ENCODE results near the gene PLA2G12A. TPM values are rescaled to one million over a fixed set of nuclear protein-coding genes. Genes with fewer than 3 reads are reported as not detected.

The PLA2G12A gene
- total RNA-seq: 10.3 and 39.8 TPM in 2 replicates

GRCh38 chr4:109729718-109730618 lies at the start of gene PLA2G12A:
Gene PLA2G12A (minus strand): TSS chr4:109730070. CDS start chr4:109729809, 261 bp downstream.
- DNase-seq (ENCODE audit: extremely low read depth, low read depth, low spot score): peak; percentile 12

DNA sequence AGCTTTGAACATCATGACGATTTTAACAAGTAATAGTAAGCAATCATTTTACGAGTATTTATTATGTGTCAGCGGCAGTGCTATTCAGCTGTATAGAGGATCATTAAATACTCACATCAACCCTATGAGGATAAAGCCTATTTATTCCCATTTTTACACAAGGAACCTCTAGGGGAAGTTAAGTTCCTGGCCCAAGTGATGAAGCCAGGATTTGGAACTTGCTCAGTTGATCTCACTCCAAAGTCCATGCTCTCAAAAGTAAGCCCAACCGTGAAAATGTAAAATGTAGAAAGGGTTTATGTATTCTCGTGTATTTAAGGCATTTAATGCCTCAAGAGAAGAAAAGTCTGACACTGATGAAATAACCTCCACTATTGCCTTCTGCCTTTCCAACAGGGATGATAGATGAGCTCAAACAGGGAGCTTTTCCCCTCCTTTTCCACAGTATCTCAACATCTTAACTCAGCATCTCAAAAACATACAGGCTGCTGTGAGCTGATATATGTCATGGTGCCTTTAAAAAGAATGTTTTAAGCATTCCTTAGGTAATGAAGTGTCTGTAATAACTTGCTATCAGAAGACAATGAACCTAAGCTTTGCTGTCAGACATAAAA lies 35.0 kb upstream of the PLA2G12A start:
- DNase-seq (ENCODE audit: extremely low read depth, low read depth, low spot score): no peak

DNA sequence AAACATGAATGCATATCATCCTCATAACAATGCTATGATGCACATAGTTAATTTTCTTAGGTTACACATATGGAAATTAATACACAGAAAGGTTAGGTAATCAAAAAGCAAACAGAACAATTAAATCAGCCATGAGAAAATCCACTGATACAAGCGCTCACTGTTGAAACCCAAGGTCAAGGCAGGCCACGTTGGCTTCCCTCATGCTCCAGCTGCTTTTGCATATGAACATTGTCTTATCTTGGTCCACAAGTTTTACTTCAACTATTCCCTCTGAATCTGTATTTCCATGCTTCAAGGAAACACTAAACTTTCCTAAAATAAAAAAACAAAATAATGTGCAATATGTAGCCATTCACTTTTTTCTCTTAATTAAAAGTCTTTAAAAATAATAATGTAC lies 34.5 kb upstream of the PLA2G12A start:
- DNase-seq (ENCODE audit: extremely low read depth, low read depth, low spot score): no peak

DNA sequence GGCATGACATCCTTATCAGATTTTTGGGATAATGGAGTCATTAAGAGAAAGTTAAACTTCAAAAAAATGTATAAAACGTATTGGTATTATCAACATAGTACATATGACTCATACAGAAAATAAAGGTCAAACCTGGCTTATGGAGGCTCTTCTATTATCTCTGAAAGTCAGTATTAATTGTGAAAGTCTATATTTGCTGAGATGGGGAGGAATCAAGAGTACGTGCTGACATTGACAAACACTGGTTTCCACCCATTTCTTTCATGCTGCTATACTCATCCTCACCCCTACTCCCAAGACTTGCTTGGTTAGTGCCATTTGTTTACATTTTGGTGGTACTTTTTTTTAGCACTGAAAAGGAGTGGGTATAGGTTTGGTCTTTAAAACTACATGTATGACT lies 30.8 kb upstream of the PLA2G12A start:
- DNase-seq (ENCODE audit: extremely low read depth, low read depth, low spot score): no peak

DNA sequence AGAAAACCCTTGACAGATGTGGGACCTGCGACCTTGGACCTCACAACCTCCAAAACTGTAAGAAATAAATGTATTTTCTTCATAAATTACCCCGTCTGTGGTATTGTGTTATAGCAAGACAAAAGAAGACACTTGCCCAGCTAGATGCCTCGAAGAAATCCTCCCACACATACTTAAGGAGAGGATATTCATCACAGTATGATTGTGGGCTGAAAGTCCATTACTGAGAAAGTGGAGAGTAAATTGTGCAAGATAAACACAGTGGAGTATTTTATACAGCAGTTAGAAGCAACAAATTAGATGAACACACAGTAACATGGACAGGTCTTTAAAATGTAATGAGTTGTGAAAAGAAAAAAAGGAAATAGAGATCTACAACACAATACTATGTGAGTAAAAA lies 25.8 kb upstream of the PLA2G12A start:
- DNase-seq (ENCODE audit: extremely low read depth, low read depth, low spot score): no peak

DNA sequence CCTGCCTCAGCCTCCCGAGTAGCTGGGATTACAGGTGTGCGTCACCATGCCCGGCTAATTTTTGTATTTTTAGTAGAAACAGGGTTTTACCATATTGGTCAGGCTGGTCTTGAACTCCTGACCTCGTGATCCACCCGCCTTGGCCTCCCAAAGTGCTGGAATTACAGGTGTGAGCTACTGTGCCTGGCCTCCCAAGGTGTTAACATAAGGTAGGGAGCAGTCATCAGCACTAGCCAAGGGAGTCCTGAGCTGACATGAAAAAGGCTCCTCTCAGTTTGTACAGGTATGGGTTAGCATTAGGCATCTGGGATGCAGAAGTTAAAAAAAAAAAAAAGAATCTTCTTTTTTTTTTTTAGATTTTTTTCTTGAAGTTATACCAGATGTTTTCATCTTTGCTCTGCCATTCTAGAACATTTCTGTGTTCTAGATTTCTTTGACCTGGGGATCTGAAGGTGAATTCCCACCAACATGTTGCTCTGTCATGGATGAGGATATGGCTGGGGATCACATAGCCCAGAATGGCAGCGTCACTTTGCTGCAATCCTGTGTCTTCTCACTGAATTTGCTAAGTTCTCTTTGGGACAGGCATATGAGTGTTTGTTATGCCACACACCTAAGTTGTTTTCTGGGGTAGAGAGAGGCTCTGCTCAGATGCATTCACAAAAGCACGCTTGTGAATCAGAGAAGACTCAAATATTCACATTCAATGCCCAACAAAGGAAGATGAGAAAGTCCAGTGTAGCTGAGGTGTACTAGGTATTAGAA lies 24.4 kb upstream of the PLA2G12A start:
- no peak for DNase-seq (ENCODE audit: extremely low read depth, low read depth, low spot score)

DNA sequence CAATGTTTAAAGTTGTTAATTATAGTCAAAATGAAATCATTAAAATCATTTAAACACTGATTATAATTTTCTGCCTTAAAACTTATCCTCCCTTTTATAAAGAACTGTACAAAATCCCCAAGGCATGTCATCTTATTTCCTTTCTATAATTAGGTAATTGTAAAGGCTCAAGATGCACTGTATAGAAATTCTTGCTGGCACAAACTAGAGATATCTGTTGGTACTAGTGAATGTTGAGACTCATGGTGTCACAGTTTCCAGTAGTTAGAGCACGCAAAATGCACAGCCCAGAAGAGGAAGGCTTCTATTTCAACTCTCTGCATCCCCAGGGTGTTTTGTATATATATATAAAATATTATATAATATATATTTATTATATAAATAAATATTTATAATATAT lies 22.7 kb upstream of the PLA2G12A start:
- DNase-seq (ENCODE audit: extremely low read depth, low read depth, low spot score): no peak

GRCh38 chr4:109751852-109752251 lies 22.0 kb upstream of the PLA2G12A start:
- no peak for DNase-seq (ENCODE audit: extremely low read depth, low read depth, low spot score)

GRCh38 chr4:109750652-109751244 lies 20.9 kb upstream of the PLA2G12A start:
- no peak for DNase-seq (ENCODE audit: extremely low read depth, low read depth, low spot score)

DNA sequence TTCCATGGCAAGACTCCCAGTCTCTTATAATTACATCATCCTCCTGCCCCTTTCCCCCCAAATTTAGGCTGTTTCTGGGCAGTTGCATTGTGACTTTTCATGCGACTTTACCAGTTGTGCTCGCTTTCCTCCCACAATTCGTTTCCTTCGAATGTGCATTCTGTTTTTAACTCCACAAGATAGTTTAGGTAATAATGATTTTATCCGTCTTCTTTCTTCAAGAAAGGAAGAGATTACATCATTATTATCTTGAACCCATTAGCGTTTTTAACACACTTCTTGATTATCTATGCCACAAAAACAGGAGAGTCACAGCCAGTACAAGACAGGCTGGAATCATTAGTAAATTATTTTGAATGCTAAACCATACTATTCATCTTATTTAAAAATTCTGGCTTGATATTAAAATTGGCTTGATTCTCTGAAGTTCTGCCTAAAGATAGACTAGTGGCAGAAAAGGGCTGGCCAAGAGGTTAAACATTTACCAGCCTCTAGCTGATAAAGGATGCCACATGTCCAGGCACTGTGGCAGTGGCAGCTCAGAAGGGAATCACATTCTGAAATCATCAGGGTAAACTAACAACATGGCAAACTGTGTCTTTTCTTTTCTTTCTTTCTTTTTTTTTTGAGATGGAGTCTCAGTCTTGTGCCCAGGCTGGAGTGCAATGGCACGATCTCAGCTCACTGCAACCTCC lies 19.7 kb upstream of the PLA2G12A start:
- DNase-seq (ENCODE audit: extremely low read depth, low read depth, low spot score): no peak

DNA sequence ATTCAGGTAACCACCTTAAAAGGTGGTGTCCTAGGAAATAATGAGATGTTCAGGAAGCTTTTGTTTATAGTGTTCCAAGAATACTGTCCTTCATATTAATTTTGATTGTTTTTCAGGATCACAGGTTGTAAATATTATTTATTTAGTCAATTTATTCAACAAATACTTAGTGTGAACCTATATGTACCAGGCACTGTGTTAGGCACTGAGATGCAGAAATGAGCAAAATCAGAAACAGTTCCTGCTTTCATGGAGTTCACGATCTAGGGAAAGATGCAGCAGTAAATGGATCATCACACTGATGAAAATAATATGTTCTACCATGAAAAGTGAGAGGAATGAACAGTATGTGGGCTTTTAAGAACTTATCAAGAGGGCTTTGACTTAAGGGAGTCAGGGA lies 18.2 kb upstream of the PLA2G12A start:
- no peak for DNase-seq (ENCODE audit: extremely low read depth, low read depth, low spot score)

- DNase-seq (ENCODE audit: extremely low read depth, low read depth, low spot score): no peak
These were observed 16.9 kb upstream of the PLA2G12A start for GRCh38 chr4:109746728-109747127.

DNA sequence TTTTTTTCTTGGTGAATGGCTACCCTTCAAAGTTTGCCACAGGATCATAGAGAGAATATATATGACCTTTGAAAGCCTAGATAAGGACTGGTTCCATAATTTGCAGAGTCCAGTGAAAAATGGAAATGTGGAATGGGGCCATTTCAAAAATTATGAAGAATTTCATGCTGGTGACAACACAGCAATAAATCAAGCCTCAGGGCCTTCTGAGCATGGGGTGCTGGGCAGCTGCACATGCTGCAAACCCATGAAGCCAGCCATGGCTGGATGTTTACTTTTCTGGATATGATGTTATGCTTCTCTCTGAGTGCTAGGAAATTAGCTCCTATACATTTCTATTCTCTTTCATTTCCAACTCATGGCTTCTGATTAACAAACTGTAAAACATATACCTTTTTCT lies 16.0 kb upstream of the PLA2G12A start:
- no peak for DNase-seq (ENCODE audit: extremely low read depth, low read depth, low spot score)

GRCh38 chr4:109739547-109739946 lies 9.7 kb upstream of the PLA2G12A start:
- DNase-seq (ENCODE audit: extremely low read depth, low read depth, low spot score): no peak

DNA sequence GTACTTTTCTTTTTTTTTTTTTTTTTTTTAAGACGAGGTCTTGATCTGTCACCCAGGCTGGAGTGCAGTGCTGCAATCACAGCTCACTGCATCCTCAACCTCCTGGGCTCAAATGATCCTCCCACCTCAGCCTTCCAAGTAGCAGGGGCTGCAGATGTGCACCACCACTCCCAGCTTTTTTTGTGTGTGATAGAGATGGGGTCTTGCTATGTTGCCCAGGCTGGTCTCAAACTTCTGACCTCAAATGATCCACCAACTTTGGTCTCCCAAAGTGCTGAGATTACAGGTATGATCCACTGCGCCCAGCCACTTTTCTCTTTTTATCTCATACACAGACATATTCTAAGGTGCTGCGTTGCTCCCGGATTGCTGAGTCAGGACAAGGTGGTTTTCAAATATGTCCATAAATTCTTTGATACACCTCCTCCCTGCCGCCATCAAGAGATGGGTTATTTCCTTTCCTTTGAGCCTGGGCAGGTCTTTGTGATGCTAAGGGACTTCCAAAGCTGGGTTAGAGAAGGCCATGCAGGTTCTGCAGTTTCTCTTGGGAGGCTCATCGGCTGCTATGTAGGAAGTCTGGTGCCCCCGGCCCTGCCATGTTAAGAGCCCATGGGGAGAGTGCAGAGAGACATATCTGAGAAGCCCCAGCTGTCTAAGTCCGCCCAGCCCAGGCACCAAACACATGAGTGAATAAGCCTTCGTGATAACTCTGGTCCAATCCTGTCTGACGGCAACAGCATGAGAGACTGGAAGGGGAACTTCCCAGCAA lies 8.4 kb upstream of the PLA2G12A start:
- DNase-seq (ENCODE audit: extremely low read depth, low read depth, low spot score): no peak

- no peak for DNase-seq (ENCODE audit: extremely low read depth, low read depth, low spot score)
These were observed 5.9 kb upstream of the PLA2G12A start for GRCh38 chr4:109735566-109736365.

DNA sequence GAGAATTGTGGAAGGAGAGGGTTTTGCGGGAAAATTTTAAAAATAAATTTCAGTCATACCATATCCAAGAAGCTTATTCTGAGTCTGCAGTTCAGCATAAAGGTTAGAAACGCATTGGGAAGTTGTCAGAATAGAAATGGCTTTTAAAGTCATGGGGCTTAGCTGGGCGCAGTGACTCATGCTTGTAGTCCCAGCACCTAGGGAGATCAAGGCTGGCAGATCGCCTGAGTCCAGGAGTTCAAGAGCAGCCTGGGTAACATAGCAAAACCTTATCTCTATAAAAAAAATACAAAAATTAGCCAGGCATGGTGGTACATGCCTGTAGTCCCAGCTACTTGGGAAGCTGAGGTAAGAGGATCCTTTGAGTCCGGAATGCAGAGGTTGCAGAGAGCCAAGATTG lies 3.9 kb upstream of the PLA2G12A start:
- DNase-seq (ENCODE audit: extremely low read depth, low read depth, low spot score): no peak

DNA sequence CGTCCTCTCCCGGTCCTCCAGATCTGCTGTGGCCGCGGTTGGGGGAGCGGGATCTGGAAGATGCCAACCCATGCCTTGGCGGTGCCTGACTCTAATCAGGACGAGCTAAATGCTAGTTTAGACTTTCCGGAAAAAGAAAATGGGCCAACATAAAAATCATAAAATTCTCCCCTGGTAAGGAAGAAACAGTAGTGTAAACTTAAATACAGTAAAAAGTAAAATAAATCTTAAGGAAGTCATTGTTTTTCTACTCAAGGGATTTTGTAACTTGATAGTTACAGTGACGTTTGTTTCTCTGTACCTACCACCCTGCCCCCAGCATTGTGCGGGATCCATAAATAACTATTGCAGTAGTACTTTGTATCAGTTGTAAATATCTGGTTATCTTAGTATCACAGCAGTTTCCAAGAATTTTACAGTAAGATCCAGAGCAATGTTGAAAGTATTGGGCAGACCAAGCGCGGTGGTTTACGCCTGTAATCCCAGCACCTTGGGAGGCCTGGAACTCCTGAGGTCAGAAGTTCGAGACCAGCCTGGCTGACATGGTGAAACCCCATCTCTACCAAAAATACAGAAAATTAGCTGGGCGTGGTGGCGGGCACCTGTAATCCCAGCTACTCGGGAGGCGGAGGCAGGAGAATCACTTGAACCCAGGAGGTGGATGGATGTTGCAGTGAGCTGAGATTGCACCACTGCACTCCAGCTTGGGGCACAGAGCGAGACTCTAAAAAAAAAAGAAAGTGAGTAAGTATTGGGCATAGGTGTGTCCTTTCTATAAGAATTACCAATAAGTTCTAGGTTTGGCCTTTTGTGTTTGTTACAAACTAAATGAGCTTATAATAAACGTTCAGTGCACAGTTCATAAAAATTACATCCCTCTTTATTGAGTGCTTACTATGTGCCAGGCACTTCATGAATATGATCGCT lies 1.0 kb upstream of the PLA2G12A start:
- DNase-seq (ENCODE audit: extremely low read depth, low read depth, low spot score): no peak

Data from glomerular endothelial cell (primary cell).